Activated T-helper 2 cell treated with anti-CD3 and anti-CD28 coated beads, Interferon-gamma antibody, Interleukin-2, Interleukin-4, amounts not matched to agents 10 μg/mL and 5 μg/mL and 100 μg/mL, durations not matched to agents 14 hours and 24 hours and 36 hours (primary cell): ENCODE results near the gene PPFIBP2. TPM values are rescaled to one million over a fixed set of nuclear protein-coding genes. Genes with fewer than 3 reads are reported as not detected.

ENCODE experiments used
- DNase-seq: peaks from one replicate; pipeline ENCODE4 v3.0.0; 2021; ENCODE audit warnings: low spot score
- H3K27ac Mint-ChIP-seq: one replicate; pipeline ENCODE4 v1.8.0; 2021; ENCODE audit warnings: mixed read lengths
- H3K27me3 Mint-ChIP-seq: one replicate; pipeline ENCODE4 v1.8.0; 2021; ENCODE audit warnings: low read depth, mixed read lengths
- H3K36me3 Mint-ChIP-seq: one replicate; pipeline ENCODE4 v1.8.0; 2021; ENCODE audit warnings: low read depth, mixed read lengths
- H3K4me1 Mint-ChIP-seq: one replicate; pipeline ENCODE4 v1.8.0; 2021; ENCODE audit warnings: low read depth, mixed read lengths
- H3K4me3 Mint-ChIP-seq: one replicate; pipeline ENCODE4 v1.8.0; 2021; ENCODE audit warnings: low read depth, mild to moderate bottlenecking, moderate library complexity, mixed read lengths
- H3K9me3 Mint-ChIP-seq: one replicate; pipeline ENCODE4 v1.8.0; 2021; ENCODE audit warnings: mixed read lengths
- intact Hi-C: fragments of 100-400 bp; cut with micrococcal nuclease; formaldehyde crosslinking; loops from one replicate; pipeline ENCODE4 v1.15.1; 2023
- total RNA-seq: library from RNA; stranded (reverse); gene quantifications from 2 replicates; pipeline ENCODE4 v1.2.3, GENCODE V29; 2022

The PPFIBP2 gene
- total RNA-seq, 1 donor from 2014 or later = 1.1 TPM

GRCh38 chr11:7595951-7596350 lies 82.2 kb downstream of the PPFIBP2 start:
- Mint-ChIP-seq H3K4me1 (peaks cover 6% of the 10 kb centered on the region), H3K27ac (no peak overlapping the region), H3K36me3 (no peaks in the 10 kb centered on the region), H3K27me3 (peaks cover 2% of the 10 kb centered on the region), H3K4me3 (no peak overlapping the region), H3K9me3 (no peaks in the 10 kb centered on the region)
- DNase-seq = no peak
- intact Hi-C loops = no loop called here

- DNase-seq = no peak
- Mint-ChIP-seq H3K36me3 (no peaks in the 10 kb centered on the region), H3K27me3 (peaks cover 2% of the 10 kb centered on the region), H3K4me3 (no peak overlapping the region), H3K4me1 (peaks cover 6% of the 10 kb centered on the region), H3K9me3 (no peaks in the 10 kb centered on the region), H3K27ac (no peak overlapping the region)
- intact Hi-C loops = no loop called here
These were observed 83.2 kb downstream of the PPFIBP2 start for GRCh38 chr11:7596975-7597391.

- peaks cover 6% of the 10 kb centered on the region for H3K4me1 Mint-ChIP-seq
- no peak overlapping the region for H3K27ac Mint-ChIP-seq
- H3K36me3 Mint-ChIP-seq = no peaks in the 10 kb centered on the region
- intact Hi-C loops = no loop called here
- no peak for DNase-seq
- no peaks in the 10 kb centered on the region for H3K9me3 Mint-ChIP-seq
- peaks cover 2% of the 10 kb centered on the region for H3K27me3 Mint-ChIP-seq
- H3K4me3 Mint-ChIP-seq = no peak overlapping the region
These were observed 83.8 kb downstream of the PPFIBP2 start for GRCh38 chr11:7597620-7598019.

GRCh38 chr11:7599209-7599608 lies 85.4 kb downstream of the PPFIBP2 start:
- peaks cover 2% of the 10 kb centered on the region for H3K27me3 Mint-ChIP-seq
- intact Hi-C loops = no loop called here
- H3K9me3 Mint-ChIP-seq = no peaks in the 10 kb centered on the region
- H3K36me3 Mint-ChIP-seq = no peaks in the 10 kb centered on the region
- DNase-seq = no peak
- no peak overlapping the region for H3K4me3 Mint-ChIP-seq
- no peaks in the 10 kb centered on the region for H3K4me1 Mint-ChIP-seq
- H3K27ac Mint-ChIP-seq = no peak overlapping the region

GRCh38 chr11:7600205-7600775 lies 86.5 kb downstream of the PPFIBP2 start:
- intact Hi-C loops = no loop called here
- Mint-ChIP-seq H3K4me3 (no peak overlapping the region), H3K27me3 (peaks cover 2% of the 10 kb centered on the region), H3K4me1 (no peaks in the 10 kb centered on the region), H3K9me3 (no peaks in the 10 kb centered on the region), H3K36me3 (no peaks in the 10 kb centered on the region), H3K27ac (no peak overlapping the region)
- DNase-seq = no peak

- H3K4me3 Mint-ChIP-seq = no peak overlapping the region
These were observed 89.4 kb downstream of the PPFIBP2 start for GRCh38 chr11:7603031-7603781.

GRCh38 chr11:7604331-7604955 lies 90.6 kb downstream of the PPFIBP2 start:
- intact Hi-C loops = no loop called here
- Mint-ChIP-seq H3K27me3 (no peaks in the 10 kb centered on the region), H3K36me3 (no peaks in the 10 kb centered on the region), H3K4me1 (no peaks in the 10 kb centered on the region), H3K27ac (no peak overlapping the region), H3K4me3 (no peak overlapping the region), H3K9me3 (no peaks in the 10 kb centered on the region)
- no peak for DNase-seq

More at GRCh38 chr11:7603031-7603781, 89.4 kb downstream of the PPFIBP2 start:
- H3K27ac Mint-ChIP-seq = no peak overlapping the region
- no peaks in the 10 kb centered on the region for H3K36me3 Mint-ChIP-seq
- intact Hi-C loops = no loop called here
- H3K4me1 Mint-ChIP-seq = no peaks in the 10 kb centered on the region
- no peaks in the 10 kb centered on the region for H3K27me3 Mint-ChIP-seq
- DNase-seq = no peak
- no peaks in the 10 kb centered on the region for H3K9me3 Mint-ChIP-seq

- H3K27ac Mint-ChIP-seq = no peak overlapping the region
- H3K27me3 Mint-ChIP-seq = no peaks in the 10 kb centered on the region
- intact Hi-C loops = no loop called here
- no peaks in the 10 kb centered on the region for H3K4me1 Mint-ChIP-seq
- no peaks in the 10 kb centered on the region for H3K9me3 Mint-ChIP-seq
- H3K36me3 Mint-ChIP-seq = no peaks in the 10 kb centered on the region
- no peak overlapping the region for H3K4me3 Mint-ChIP-seq
- no peak for DNase-seq
These were observed 91.6 kb downstream of the PPFIBP2 start for GRCh38 chr11:7605186-7605943.

- H3K27me3 Mint-ChIP-seq = no peaks in the 10 kb centered on the region
- no peaks in the 10 kb centered on the region for H3K9me3 Mint-ChIP-seq
- DNase-seq = no peak
- no peaks in the 10 kb centered on the region for H3K36me3 Mint-ChIP-seq
- no peak overlapping the region for H3K27ac Mint-ChIP-seq
- no peak overlapping the region for H3K4me3 Mint-ChIP-seq
- H3K4me1 Mint-ChIP-seq = no peaks in the 10 kb centered on the region
- intact Hi-C loops = no loop called here
These were observed 92.7 kb downstream of the PPFIBP2 start for GRCh38 chr11:7606496-7606895.

GRCh38 chr11:7609015-7609414 lies 95.2 kb downstream of the PPFIBP2 start:
- Mint-ChIP-seq H3K27me3 (peaks cover 3% of the 10 kb centered on the region), H3K27ac (no peak overlapping the region), H3K4me3 (no peak overlapping the region), H3K9me3 (no peaks in the 10 kb centered on the region), H3K4me1 (no peaks in the 10 kb centered on the region), H3K36me3 (no peaks in the 10 kb centered on the region)
- intact Hi-C loops = no loop called here
- no peak for DNase-seq

- intact Hi-C loops = no loop called here
- Mint-ChIP-seq H3K36me3 (no peaks in the 10 kb centered on the region), H3K9me3 (no peaks in the 10 kb centered on the region), H3K4me1 (no peaks in the 10 kb centered on the region), H3K4me3 (no peak overlapping the region), H3K27me3 (peaks cover 3% of the 10 kb centered on the region), H3K27ac (no peak overlapping the region)
- no peak for DNase-seq
These were observed 95.7 kb downstream of the PPFIBP2 start for GRCh38 chr11:7609521-7609920.

GRCh38 chr11:7610393-7610792 lies 96.6 kb downstream of the PPFIBP2 start:
- Mint-ChIP-seq H3K27me3 (peaks cover 3% of the 10 kb centered on the region), H3K27ac (no peak overlapping the region), H3K36me3 (no peaks in the 10 kb centered on the region), H3K4me3 (no peak overlapping the region), H3K4me1 (no peaks in the 10 kb centered on the region), H3K9me3 (no peaks in the 10 kb centered on the region)
- intact Hi-C loops = no loop called here
- DNase-seq = no peak

GRCh38 chr11:7611411-7611810 lies 97.6 kb downstream of the PPFIBP2 start:
- Mint-ChIP-seq H3K27me3 (peaks cover 3% of the 10 kb centered on the region), H3K27ac (no peak overlapping the region), H3K4me3 (no peak overlapping the region), H3K9me3 (no peaks in the 10 kb centered on the region), H3K36me3 (no peaks in the 10 kb centered on the region), H3K4me1 (no peaks in the 10 kb centered on the region)
- intact Hi-C loops = no loop called here
- DNase-seq = no peak
